Measurements from ENCODE around the gene SLC7A6OS. TPM values are rescaled to one million over a fixed set of nuclear protein-coding genes. Genes with fewer than 3 reads are reported as not detected.

SLC7A6OS gene
- total RNA-seq, 2 experiments from 2014 or later: 25.9 to 28.6 TPM

DNA sequence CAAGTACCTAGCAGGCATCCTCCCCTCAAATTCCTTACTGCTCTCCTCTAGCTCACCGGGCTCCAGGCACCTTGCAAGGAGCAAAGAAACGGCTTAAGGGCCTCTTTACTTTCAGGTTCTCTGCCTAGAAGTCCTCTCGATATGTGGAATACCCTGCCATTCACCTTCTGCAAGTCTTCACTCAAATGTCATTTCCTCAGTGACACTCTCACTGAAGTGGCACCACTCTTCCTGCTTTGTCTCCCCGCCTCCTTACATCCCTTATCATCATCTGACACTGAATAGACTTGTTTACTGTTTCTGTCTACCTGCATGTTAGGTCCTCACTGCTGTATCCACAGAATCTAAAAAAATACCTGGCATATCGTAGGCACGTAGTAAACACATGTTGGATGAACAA, 947 bp downstream of the SLC7A6OS start:
- peak overlapping the region; percentile 93 for H3K4me3 Mint-ChIP-seq
- DNase-seq: peak; percentile 14
- no peaks in the 10 kb centered on the region for H3K27me3 Mint-ChIP-seq
- CTCF ChIA-PET: no interaction called here
- H3K4me1 Mint-ChIP-seq: peaks cover 44% of the 10 kb centered on the region
- peak overlapping the region; percentile 95 for H3K27ac Mint-ChIP-seq
- H3K9me3 Mint-ChIP-seq: no peaks in the 10 kb centered on the region
- H3K36me3 Mint-ChIP-seq (ENCODE audit: low read depth): peaks cover 30% of the 10 kb centered on the region
- POLR2A ChIA-PET: no interaction called here

DNA sequence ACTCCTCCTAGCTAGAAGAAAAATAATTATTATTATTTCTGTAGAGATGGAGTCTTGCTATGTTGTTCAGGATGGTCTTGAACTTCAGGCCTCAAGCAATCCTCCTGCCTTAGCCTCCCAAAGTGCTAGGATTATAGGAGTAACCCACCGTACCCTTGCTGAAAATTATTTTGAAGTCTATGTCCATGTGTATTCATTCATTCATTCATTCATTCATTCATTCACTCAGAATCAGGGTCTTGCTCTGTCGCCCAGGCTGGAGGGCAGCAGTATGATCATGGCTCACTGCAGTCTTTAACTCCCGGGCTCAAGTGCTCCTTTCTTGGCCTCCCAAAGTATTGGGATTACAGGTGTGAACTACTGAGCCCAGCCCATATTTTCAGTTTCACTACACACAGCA, 4.1 kb downstream of the SLC7A6OS start:
- no peaks in the 10 kb centered on the region for H3K27me3 Mint-ChIP-seq
- no peak overlapping the region for H3K27ac Mint-ChIP-seq
- peaks cover 46% of the 10 kb centered on the region for H3K36me3 Mint-ChIP-seq (ENCODE audit: low read depth)
- ChIA-PET POLR2A (no interaction called here), CTCF (interaction anchor here (1.2 to 2.1 kb wide), 4 partner anchors 12 to 42 kb away, joined by 3 to 6 read pairs (median 4); partner anchors contain the start of gene SLC7A6)
- no peak for DNase-seq
- peaks cover 19% of the 10 kb centered on the region for H3K4me1 Mint-ChIP-seq
- no peak overlapping the region for H3K4me3 Mint-ChIP-seq
- no peaks in the 10 kb centered on the region for H3K9me3 Mint-ChIP-seq

DNA sequence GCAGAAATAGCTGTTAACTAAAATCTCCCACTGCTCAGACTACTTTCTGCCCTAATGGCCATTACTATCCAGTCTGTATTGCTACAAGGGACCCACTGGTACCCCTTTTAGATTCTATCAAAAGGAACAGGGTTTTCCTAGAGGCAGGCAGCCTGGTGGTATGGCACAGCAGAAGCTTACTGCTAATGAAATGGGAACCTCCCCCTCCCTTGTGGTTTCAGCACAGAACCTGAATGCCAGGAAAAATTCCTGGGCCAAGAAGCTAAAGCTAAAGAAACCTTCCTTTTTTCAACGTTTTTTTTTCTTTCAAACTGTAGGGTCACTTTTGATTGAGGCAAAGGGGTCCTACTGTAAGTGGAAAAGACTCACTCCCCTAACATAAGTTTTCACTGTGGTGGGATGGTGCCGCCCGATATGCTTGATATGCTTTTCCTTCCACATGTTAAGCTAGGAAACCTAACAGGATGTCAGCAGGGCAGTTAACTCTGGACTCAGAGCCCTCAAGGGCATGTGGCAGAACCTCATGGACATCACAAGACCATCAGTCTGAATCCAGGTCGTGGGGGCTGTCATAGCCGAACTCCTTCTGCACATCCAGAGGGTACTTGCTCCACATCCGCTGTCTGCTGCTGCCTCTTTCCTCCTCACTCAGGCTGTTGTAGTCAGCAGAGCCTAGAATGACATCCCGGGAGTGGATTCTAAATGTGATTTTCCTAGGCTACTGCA, 9.8 kb downstream of the SLC7A6OS start:
- no peak overlapping the region for H3K4me3 Mint-ChIP-seq
- CTCF ChIA-PET: interaction anchor here (0.6 to 2.7 kb wide), 7 partner anchors 10 to 466 kb away, joined by 3 to 14 read pairs (median 3); partner anchors contain the start of genes PRMT7, SLC7A6 and SLC7A6OS
- peaks cover 10% of the 10 kb centered on the region for H3K4me1 Mint-ChIP-seq
- peaks cover 71% of the 10 kb centered on the region for H3K36me3 Mint-ChIP-seq (ENCODE audit: low read depth)
- no peaks in the 10 kb centered on the region for H3K27me3 Mint-ChIP-seq
- POLR2A ChIA-PET: interaction anchor here (0.6 kb wide), 1 partner anchor 10 kb away, joined by 3 read pairs; the partner anchor contains the start of genes PRMT7 and SLC7A6OS
- no peak for DNase-seq
- H3K27ac Mint-ChIP-seq: peak overlapping the region; percentile 47
- H3K9me3 Mint-ChIP-seq: no peaks in the 10 kb centered on the region

DNA sequence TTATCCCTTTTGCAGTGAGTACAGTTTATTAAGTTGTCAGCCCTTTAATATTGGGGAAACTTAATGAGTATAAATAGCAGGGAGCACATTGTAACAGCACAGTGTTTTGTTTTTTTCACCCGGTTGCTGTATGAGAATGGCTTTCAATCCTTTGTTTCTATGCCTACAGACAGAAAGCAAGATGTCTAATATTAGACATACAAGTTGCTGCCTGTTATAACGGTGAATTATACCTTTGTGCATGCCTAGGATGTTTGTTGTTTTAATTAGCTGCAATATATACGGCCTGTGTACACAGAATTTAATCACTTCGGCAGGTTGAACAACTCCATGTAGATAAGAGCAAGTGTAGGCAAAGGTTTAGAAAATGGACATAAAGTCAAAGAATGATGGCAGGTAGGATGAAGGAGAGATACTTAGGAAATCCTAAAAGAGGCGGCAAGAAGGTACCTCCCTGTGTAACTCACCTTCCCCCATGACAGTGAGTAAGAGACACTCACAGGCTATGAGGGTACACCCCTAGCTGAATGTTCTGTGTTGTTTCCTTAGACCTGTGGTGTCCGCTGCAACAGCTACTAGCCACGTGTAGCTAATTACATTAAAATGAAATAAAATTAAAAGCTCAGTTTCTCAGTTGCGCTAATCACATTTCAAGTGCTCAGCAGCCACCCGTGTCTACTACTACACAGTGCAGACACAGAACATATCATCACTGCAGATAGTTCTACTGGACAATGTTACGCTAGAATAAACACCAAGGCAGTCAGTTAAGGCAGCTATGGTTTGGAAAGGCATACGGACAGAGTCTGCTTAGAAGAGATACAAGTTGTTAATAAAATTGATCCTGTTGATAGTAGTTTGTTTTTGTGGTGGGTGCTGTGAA, 10.9 kb downstream of the SLC7A6OS start:
- H3K9me3 Mint-ChIP-seq: no peaks in the 10 kb centered on the region
- no peak overlapping the region for H3K4me3 Mint-ChIP-seq
- peaks cover 71% of the 10 kb centered on the region for H3K36me3 Mint-ChIP-seq (ENCODE audit: low read depth)
- H3K27me3 Mint-ChIP-seq: no peaks in the 10 kb centered on the region
- POLR2A ChIA-PET: no interaction called here
- H3K27ac Mint-ChIP-seq: no peak overlapping the region
- DNase-seq: no peak
- peaks cover 10% of the 10 kb centered on the region for H3K4me1 Mint-ChIP-seq
- CTCF ChIA-PET: interaction anchor here (0.6 to 2.7 kb wide), 8 partner anchors 9 to 467 kb away, joined by 3 to 14 read pairs (median 4); partner anchors contain the start of genes PRMT7, SLC7A6 and SLC7A6OS

DNA sequence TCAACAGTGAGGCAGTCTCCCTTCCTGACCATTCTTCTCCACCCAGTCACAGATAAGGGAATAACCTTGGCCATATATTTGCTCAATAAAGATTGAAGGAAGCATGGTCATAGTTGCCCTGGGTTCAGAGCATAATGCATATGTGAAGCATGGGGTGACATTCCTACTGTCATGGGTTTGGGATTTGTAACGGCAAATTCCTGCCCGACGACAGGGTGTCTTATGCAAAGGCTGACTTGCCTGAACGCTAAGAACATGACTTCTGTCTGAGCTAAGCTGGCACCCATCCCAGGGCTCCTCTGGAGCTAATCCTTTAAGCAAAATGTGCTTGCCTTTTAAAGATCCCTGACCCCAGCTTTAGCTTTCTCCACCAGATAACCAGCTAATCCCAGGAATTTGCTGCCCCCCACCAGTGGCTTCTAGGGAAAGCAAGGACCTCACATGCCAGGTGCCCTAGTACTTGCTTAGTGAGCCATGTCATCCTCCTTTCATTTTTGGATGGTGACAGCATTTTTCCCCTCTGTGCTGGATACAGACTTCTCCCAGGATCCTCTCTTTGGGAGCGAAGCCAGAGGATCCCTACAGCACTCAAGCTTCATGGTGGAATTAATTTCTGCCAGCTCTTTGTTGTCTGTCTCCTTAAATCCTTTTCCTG, 11.7 kb downstream of the SLC7A6OS start:
- Mint-ChIP-seq H3K27me3 (no peaks in the 10 kb centered on the region), H3K36me3 (ENCODE audit: low read depth) (peaks cover 75% of the 10 kb centered on the region), H3K4me3 (no peak overlapping the region), H3K27ac (no peak overlapping the region), H3K9me3 (no peaks in the 10 kb centered on the region), H3K4me1 (peaks cover 14% of the 10 kb centered on the region)
- POLR2A ChIA-PET: interaction anchor here (0.6 kb wide), 1 partner anchor 20 kb away, joined by 3 read pairs; no protein-coding TSS in a partner anchor
- CTCF ChIA-PET: interaction anchor here (0.6 to 2.7 kb wide), 6 partner anchors 9 to 35 kb away, joined by 3 to 14 read pairs (median 4); partner anchors contain the start of gene SLC7A6
- DNase-seq: no peak

DNA sequence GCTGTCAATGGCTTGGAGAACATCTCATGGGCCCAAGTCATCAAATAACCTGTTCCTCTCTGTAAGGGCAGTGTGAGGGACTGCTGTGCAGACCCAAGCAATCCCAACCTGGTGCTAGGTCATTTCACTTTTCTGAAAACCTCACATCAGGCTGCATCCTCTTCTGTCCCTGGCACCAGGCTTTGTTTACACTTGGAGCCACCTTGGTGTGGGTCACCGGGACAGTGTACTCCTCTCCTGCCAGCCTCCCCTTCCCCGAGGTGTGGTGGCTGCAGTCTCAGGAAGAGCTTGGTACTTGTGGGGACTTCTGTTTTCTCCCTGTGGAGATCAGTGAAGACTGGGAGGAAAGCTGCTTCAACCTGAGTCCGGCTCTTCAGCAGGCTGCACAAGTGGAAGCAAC, 12.4 kb downstream of the SLC7A6OS start:
- ChIA-PET POLR2A (interaction anchor here (0.6 kb wide), 1 partner anchor 19 kb away, joined by 3 read pairs; no protein-coding TSS in a partner anchor), CTCF (interaction anchor here (0.6 to 2.7 kb wide), 4 partner anchors 9 to 34 kb away, joined by 3 to 14 read pairs (median 6); partner anchors contain the start of gene SLC7A6)
- DNase-seq: no peak
- peaks cover 18% of the 10 kb centered on the region for H3K4me1 Mint-ChIP-seq
- H3K36me3 Mint-ChIP-seq (ENCODE audit: low read depth): peaks cover 72% of the 10 kb centered on the region
- no peaks in the 10 kb centered on the region for H3K9me3 Mint-ChIP-seq
- H3K27me3 Mint-ChIP-seq: no peaks in the 10 kb centered on the region
- H3K27ac Mint-ChIP-seq: peak overlapping the region; percentile 48
- no peak overlapping the region for H3K4me3 Mint-ChIP-seq

DNA sequence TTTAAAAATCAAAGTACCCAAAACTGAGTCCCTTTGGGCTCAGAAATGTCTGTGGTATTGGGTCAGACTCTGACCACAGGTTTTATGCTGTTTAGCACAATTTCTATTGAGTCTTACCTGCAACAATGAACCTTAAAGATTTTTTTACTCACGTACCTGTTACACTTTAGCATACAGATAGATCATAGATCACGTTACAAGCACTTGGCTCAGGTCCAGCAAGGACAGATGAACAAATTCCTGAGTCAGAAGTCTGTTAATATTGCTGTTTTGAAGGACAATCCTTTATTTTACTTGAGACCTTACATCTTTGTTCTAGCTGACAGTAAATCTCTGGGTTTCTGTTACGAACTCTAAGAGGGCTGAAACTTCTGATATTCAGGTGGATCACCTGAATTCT, 12.8 kb downstream of the SLC7A6OS start:
- Mint-ChIP-seq H3K27ac (no peak overlapping the region), H3K27me3 (no peaks in the 10 kb centered on the region), H3K36me3 (ENCODE audit: low read depth) (peaks cover 72% of the 10 kb centered on the region), H3K4me1 (peaks cover 19% of the 10 kb centered on the region), H3K9me3 (no peaks in the 10 kb centered on the region), H3K4me3 (no peak overlapping the region)
- DNase-seq: no peak
- ChIA-PET CTCF (interaction anchor here (1.4 kb wide), 1 partner anchor 8 kb away, joined by 3 read pairs; no protein-coding TSS in a partner anchor), POLR2A (no interaction called here)

DNA sequence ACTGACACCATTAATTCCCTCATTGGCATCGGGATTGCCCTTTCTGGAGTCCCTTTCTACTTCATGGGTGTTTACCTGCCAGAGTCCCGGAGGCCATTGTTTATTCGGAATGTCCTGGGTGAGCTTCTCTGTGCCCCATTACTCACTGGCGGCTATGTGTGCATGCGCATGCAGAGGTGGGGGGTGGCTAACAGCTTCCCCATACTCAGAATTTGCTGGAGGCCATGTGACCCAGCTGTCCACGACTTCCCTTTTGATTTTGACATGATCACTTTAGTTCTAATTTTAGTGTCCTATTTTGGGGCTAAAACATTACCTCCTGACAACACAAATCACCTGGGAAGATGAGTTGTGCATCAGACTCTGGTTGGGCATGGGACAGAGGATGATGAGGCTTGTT, 14.1 kb downstream of the SLC7A6OS start:
- no peak overlapping the region for H3K4me3 Mint-ChIP-seq
- peaks cover 74% of the 10 kb centered on the region for H3K36me3 Mint-ChIP-seq (ENCODE audit: low read depth)
- no peaks in the 10 kb centered on the region for H3K9me3 Mint-ChIP-seq
- DNase-seq: no peak
- H3K4me1 Mint-ChIP-seq: peaks cover 29% of the 10 kb centered on the region
- ChIA-PET POLR2A (no interaction called here), CTCF (interaction anchor here (0.6 to 3.8 kb wide), 8 partner anchors 11 to 33 kb away, joined by 3 to 15 read pairs (median 3); partner anchors contain the start of gene SLC7A6)
- H3K27ac Mint-ChIP-seq: no peak overlapping the region
- no peaks in the 10 kb centered on the region for H3K27me3 Mint-ChIP-seq

DNA sequence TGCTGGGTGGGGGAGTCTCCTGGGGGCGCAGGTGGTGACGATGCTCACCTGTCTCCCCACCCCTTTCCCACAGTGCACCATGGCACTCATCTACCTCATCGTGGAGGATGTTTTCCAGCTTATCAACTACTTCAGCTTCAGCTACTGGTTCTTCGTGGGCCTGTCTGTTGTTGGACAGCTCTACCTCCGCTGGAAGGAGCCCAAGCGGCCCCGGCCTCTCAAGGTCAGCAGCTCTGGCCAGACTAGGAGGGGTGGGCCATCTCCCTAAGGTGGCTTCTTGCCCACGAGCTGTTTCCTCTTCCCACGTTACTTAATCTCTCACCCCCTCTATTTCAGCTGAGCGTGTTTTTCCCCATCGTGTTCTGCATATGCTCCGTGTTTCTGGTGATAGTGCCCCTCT, 14.5 kb downstream of the SLC7A6OS start:
- Mint-ChIP-seq H3K27ac (no peak overlapping the region), H3K4me3 (no peak overlapping the region), H3K9me3 (no peaks in the 10 kb centered on the region), H3K4me1 (peaks cover 31% of the 10 kb centered on the region), H3K36me3 (ENCODE audit: low read depth) (peaks cover 75% of the 10 kb centered on the region), H3K27me3 (no peaks in the 10 kb centered on the region)
- no peak for DNase-seq
- ChIA-PET POLR2A (no interaction called here), CTCF (interaction anchor here (0.6 to 3.8 kb wide), 7 partner anchors 11 to 33 kb away, joined by 3 to 15 read pairs (median 3); partner anchors contain the start of gene SLC7A6)

DNA sequence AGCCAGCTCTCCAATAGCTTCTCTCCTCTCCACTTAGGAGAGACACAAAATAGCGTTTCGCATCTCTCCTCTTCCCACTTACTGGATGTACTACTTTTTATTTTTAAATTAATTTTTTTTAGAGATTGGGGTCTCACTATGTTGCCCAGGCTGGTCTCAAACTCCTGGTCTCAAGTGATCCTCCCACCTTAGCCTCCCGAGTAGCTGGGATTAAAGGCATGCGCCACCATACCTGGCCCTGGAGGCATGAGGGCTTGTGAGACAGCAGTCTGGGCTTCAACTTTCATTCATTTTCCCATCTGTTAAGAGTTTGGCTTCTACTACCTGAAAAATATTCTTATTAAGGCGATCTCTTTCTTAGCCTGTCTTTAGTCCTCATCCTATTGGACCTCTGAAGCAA, 18.3 kb downstream of the SLC7A6OS start:
- H3K27me3 Mint-ChIP-seq: no peaks in the 10 kb centered on the region
- ChIA-PET POLR2A (no interaction called here), CTCF (interaction anchor here (0.8 to 5.5 kb wide), 4 partner anchors 9 to 34 kb away, joined by 3 to 46 read pairs (median 6); no protein-coding TSS in a partner anchor)
- H3K4me3 Mint-ChIP-seq: no peak overlapping the region
- H3K36me3 Mint-ChIP-seq (ENCODE audit: low read depth): peaks cover 73% of the 10 kb centered on the region
- H3K4me1 Mint-ChIP-seq: peaks cover 64% of the 10 kb centered on the region
- H3K9me3 Mint-ChIP-seq: no peaks in the 10 kb centered on the region
- peak overlapping the region; percentile 86 for H3K27ac Mint-ChIP-seq
- DNase-seq: no peak

DNA sequence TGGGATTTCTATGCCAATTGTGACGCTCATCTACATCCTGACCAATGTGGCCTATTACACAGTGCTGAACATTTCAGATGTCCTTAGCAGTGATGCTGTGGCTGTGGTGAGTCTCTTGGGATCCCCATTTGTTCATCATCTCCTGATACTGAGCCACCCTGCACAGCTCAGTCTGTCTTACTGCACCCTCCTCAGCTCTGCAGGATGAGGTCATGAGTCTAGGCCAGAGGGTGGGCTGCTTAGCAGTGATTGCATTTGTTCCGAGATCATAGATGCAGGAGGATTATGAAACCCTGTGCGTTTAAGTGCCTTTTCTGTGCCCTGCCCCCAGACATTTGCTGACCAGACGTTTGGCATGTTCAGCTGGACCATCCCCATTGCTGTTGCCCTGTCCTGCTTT, 19.5 kb downstream of the SLC7A6OS start:
- H3K9me3 Mint-ChIP-seq: no peaks in the 10 kb centered on the region
- no peaks in the 10 kb centered on the region for H3K27me3 Mint-ChIP-seq
- CTCF ChIA-PET: interaction anchor here (0.9 to 8.9 kb wide), 9 partner anchors 8 to 37 kb away, joined by 3 to 54 read pairs (median 4); partner anchors contain the start of gene SLC7A6
- peaks cover 73% of the 10 kb centered on the region for H3K4me1 Mint-ChIP-seq
- H3K27ac Mint-ChIP-seq: peak overlapping the region; percentile 86
- no peak for DNase-seq
- POLR2A ChIA-PET: no interaction called here
- peak overlapping the region; percentile 11 for H3K4me3 Mint-ChIP-seq
- H3K36me3 Mint-ChIP-seq (ENCODE audit: low read depth): peaks cover 74% of the 10 kb centered on the region

DNA sequence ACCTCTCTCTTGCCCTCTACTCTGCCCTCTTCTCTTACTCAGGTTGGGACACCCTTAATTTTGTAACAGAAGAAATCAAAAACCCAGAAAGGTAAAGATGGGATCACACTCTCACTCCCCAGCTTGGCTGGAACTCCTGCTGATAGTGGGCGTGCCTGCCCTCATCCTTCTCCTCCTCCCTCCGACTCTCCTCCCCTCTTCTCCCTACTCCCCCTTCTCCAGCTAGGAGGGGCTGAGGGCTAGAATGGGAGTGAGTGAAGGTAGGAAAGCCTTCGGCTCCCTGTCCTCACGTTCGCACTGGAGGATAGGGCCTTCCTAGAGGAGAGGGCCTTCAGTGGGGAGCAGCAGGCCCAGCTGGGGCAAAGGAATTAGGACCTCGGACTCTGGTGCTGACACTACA, 20.3 kb downstream of the SLC7A6OS start:
- Mint-ChIP-seq H3K4me1 (peaks cover 80% of the 10 kb centered on the region), H3K4me3 (no peak overlapping the region), H3K27ac (peak overlapping the region; percentile 83), H3K36me3 (ENCODE audit: low read depth) (peaks cover 71% of the 10 kb centered on the region), H3K27me3 (no peaks in the 10 kb centered on the region), H3K9me3 (no peaks in the 10 kb centered on the region)
- ChIA-PET CTCF (interaction anchor here (0.9 to 8.9 kb wide), 9 partner anchors 10 to 38 kb away, joined by 3 to 54 read pairs (median 7); partner anchors contain the start of gene SLC7A6), POLR2A (interaction anchor here (0.6 kb wide), 1 partner anchor 386 kb away, joined by 3 read pairs; no protein-coding TSS in a partner anchor)
- DNase-seq: no peak

All from activated CD4-positive, alpha-beta T cell treated with anti-CD3 and anti-CD28 coated beads, Interleukin-2, amount 10 ng/mL, durations not matched to agents 7 days and 5 days (primary cell).